HG03025 (cell line): ENCODE data around the gene ZNF205.
"Not testable (repeated sequence)": the region's sequence is repeated elsewhere in the genome, so short reads cannot be mapped to it uniquely, and the experiment has no call there.

Source experiments
- ATAC-seq: cut with Tn5 transposase; IDR thresholded peaks from one replicate; pipeline ENCODE4 v1.9.1; 2021; ENCODE audit warnings: mild to moderate bottlenecking, moderate library complexity; ENCODE audit not compliant: unreplicated experiment, low FRiP score

The ZNF205 gene

GRCh38 chr16:3112058-3112880 lies at the start of gene ZNF205:
Gene ZNF205, plus strand, starts transcription at chr16:3112586. Its CDS starts 845 bp downstream, at chr16:3113431.
- ATAC-seq, result no peak

GRCh38 chr16:3063625-3064386 lies 48.6 kb upstream of the ZNF205 start:
- ATAC-seq, result no peak

GRCh38 chr16:3065069-3065741 lies 47.2 kb upstream of the ZNF205 start, which contains the start of gene IL32:
Gene IL32, plus strand, starts transcription at chr16:3065640. Its CDS starts 172 bp downstream, at chr16:3065812.
- ATAC-seq, result no peak

DNA sequence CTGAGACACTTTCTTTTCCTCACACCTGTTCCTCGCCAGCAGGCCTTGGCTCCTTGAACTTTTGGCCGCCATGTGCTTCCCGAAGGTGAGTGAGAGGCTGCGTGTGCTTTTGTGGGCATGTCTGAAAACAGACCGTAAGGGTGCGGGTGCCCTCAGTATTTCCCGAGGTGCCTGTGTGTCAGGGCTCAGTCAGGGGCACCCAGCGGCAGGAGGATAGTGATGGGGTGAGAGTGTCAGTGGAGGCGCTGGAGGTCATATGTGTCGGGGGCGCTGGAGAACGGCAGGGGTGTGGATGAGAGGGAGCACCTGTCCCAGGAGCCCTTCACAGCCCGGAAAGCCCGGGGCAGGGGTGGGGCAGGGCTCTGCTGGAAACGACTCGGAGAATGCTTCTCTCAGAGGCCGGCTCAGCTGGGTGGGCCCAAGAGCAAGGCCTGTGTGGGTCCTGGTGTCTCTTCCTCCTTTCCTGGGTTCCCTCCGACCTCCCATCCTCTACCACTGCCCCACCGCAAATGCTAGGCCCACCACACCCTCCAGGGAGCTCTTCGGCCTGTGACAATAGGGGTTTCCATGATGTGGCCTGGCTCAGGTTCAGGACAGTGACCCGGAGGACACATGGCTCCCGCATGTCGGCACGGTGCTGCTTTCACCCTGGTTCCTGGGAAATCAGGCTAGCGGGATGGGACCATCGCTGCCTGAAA lies 46.5 kb upstream of the ZNF205 start:
- ATAC-seq, result no peak

- ATAC-seq, result no peak
Observed at GRCh38 chr16:3066440-3066748, 46.0 kb upstream of the ZNF205 start.

DNA sequence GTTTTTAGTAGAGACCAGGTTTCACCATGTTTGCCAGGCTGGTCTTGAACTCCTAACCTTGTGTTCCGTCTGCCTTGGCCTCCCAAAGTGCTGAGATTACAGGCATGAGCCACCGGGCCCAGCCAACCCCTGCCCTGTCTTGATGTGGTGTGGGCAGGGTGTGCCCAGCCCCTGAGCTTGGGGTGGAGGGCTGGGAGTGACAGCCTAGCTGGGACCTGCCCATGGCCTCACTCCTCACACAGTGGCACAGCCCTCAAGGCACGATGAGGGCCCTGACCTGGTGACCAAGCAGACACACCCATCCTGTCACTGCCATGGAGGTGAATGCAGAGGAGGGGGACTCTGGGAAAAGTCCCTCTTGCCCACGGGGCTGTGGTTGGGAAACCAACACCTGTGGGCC lies 43.9 kb upstream of the ZNF205 start:
- ATAC-seq, result no peak

GRCh38 chr16:3069146-3069545 lies 43.2 kb upstream of the ZNF205 start:
- not testable (repeated sequence) for ATAC-seq

DNA sequence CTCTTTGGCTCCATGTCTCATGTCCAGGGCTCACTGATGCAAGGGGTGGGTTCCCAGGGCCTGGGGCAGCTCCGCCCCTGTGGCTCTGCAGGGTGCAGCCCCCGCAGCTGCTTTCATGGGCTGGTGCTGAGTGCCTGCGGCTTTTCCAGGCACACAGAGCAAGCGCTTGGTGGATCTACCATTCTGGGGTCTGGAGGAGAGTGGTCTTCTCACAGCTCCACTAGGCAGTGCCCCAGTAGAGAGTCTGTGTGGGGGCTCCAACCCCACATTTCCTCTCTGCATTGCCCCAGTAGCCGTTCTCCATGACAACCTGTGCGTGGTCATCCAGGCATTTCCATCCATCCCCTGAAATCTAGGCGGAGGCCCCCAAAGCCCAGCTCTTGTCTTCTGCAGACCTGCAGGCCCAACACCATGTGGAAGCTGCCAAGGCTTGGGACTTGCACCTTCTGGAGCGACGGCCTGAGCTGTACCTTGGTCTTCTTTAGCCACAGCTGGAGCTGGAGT lies 41.7 kb upstream of the ZNF205 start:
- ATAC-seq, result no peak

DNA sequence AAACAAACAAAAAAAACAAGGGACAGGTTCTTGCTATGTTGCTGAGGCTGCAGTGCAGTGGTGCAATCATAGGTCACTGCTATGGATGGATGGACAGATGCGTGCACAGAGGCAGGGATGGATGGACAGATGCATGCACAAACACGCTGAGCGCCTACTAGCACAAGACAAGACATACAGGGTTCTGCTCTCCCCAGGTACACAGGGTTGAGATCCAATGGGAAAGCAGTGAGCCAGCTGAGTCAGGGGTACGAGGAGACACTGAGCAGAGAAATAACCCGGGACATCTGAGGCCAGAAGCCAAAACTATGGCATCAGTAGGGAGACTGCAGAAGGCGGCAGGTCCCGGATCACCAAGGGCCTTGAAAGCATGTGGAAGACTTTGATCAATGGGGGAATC lies 40.7 kb upstream of the ZNF205 start:
- ATAC-seq, result no peak

- not testable (repeated sequence) for ATAC-seq
Observed at GRCh38 chr16:3072148-3072547, 40.2 kb upstream of the ZNF205 start.

DNA sequence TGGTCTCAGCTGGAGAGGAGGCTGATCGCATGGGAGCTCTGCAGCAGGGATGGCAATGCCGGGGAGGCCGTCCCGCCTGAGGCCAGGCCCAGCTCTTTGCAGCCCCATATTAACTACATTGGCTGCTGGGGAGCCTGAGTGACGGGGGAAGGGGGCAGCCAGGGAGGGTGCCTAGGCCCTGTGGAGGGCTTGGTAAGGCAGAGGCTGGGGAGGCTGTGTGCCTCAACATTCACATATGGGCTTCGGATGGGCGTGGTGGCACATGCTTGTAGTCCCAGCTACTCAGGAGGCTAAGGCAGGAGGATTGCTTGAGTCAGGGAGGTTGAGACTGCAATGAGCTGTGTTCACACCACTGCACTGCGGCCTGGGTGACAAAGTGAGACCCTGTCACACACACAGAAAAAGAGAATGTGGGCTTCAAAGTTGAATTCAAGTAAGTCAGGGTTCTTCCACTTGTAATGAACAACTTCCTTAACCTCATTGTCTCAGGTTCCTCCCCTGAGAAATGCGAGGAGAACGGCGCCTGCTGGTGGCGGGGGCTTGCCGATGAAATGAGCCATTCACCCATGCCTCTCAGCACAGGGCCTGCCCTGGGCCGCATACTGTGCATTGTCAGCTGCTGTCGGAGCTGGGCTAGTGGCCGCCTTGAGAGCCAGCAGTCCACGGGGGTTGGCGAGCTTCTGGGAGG lies 39.7 kb upstream of the ZNF205 start:
- not testable (repeated sequence) for ATAC-seq

- ATAC-seq, result no peak
Observed at GRCh38 chr16:3073448-3073847, 38.9 kb upstream of the ZNF205 start.

DNA sequence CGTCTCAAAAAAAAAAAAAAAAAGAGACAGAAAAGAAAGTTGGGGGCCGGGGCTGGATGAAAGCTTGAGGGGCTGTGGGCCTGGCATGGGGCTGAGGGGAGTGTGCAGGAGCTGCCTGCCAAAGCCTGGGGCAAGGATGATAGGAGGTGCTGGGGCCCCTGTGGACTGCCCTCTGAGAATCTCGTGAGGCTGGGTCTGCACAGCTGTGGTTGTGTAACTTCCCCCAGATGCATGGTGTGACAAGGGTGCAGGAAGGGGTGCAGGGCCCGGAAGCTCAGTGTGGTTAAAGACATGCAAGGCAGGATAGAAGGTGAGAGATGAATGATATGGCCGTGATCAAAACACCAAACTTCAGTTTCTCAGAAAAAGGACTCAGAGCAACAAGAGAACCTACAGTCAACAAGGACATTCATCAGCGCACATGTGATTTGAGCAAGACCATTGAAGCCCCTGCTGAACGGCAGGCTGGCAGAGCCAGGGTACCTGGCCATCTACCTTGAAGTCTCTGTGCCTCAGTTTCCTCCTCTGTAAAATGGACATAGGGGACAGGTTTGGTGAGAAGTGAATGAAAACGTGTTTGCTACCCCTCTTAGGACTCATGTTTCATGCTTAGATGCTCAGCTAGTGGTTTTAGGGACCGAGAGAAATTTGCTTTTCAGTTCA lies 37.4 kb upstream of the ZNF205 start:
- no peak for ATAC-seq

GRCh38 chr16:3075523-3075915 lies 36.9 kb upstream of the ZNF205 start:
- ATAC-seq, result no peak

GRCh38 chr16:3075946-3076345 lies 36.4 kb upstream of the ZNF205 start:
- not testable (repeated sequence) for ATAC-seq

DNA sequence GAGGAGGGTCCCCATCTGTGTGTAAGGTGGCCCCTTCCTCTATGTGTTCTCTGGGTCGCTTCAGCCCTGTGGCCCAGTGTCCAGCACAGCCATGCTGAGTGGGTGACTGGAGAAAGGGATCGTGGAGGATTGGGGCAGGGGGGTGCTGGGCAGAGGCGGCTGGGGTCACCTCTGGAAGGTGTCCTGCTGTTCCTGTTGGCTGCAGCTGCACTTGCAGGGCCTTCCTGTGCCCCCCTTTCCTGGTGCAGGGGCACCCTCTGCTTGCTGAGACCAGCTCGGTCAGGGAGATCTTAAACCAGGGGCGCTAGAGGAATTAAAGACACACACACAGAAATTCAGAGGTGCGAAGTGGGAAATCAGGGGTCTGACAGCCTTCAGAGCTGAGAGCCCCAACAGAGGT lies 35.8 kb upstream of the ZNF205 start:
- ATAC-seq, result no peak

GRCh38 chr16:3080024-3080423 lies 32.4 kb upstream of the ZNF205 start:
- ATAC-seq, result no peak

DNA sequence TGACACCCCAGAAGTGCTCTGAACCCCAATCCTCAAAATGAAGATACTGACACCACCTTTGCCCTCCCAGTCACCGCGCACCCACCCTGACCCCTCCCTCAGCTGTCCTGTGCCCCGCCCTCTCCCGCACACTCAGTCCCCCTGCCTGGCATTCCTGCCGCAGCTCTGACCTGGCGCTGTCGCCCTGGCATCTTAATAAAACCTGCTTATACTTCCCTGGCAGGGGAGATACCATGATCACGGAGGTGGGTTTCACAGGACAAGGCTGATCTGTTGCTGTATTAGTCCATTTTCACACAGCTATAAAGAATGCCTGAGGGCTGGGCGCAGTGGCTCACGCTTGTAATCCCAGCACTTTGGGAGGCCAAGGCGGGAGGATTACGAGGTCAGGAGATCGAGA lies 30.4 kb upstream of the ZNF205 start:
- not testable (repeated sequence) for ATAC-seq

- ATAC-seq, result not testable (repeated sequence)
Observed at GRCh38 chr16:3083408-3083807, 29.0 kb upstream of the ZNF205 start.
